H9 (cell line): Measurements from ENCODE around the gene PDYN. TPM values are rescaled to one million over a fixed set of nuclear protein-coding genes. Genes with fewer than 3 reads are reported as not detected.

Source experiments
- DNase-seq: peaks from one replicate; pipeline ENCODE4 v3.0.0-alpha.2; 2017
- H2AFZ ChIP-seq: one replicate; pipeline ENCODE4 v1.6.1; 2013; ENCODE audit warnings: mild to moderate bottlenecking, low read length, control low read depth, moderate library complexity
- H2AK5ac ChIP-seq: 2 replicates; pipeline ENCODE4 v1.6.1; 2013; ENCODE audit warnings: low read length, control low read depth, mixed read lengths; ENCODE audit not compliant: insufficient read length
- H2BK120ac ChIP-seq: one replicate; pipeline ENCODE4 v1.6.1; 2013; ENCODE audit warnings: low read depth, mild to moderate bottlenecking, low read length, control low read depth, inconsistent platforms; ENCODE audit not compliant: poor library complexity, severe bottlenecking
- H2BK12ac ChIP-seq: 2 replicates; pipeline ENCODE4 v1.6.1; 2013; ENCODE audit warnings: low read length, control low read depth, mixed read lengths, low read depth; ENCODE audit not compliant: insufficient read length
- H2BK15ac ChIP-seq: 2 replicates; pipeline ENCODE4 v1.6.1; 2013; ENCODE audit warnings: low read depth, low read length, control low read depth
- H2BK20ac ChIP-seq: one replicate; pipeline ENCODE4 v1.6.1; 2013; ENCODE audit warnings: low read depth, mild to moderate bottlenecking, low read length, control low read depth, inconsistent platforms; ENCODE audit not compliant: poor library complexity, severe bottlenecking
- H2BK5ac ChIP-seq: 2 replicates; pipeline ENCODE4 v1.6.1; 2013; ENCODE audit warnings: low read length, control low read depth, mixed read lengths; ENCODE audit not compliant: insufficient read length
- H3K14ac ChIP-seq: 2 replicates; pipeline ENCODE4 v1.6.1; 2013; ENCODE audit warnings: low read length, control low read depth; ENCODE audit not compliant: insufficient read depth
- H3K18ac ChIP-seq: 2 replicates; pipeline ENCODE4 v1.6.1; 2013; ENCODE audit warnings: low read depth, mild to moderate bottlenecking, mixed read lengths, low read length, control low read depth; ENCODE audit not compliant: insufficient read length
- H3K23ac ChIP-seq: 2 replicates; pipeline ENCODE4 v1.6.1; 2013; ENCODE audit warnings: low read length, control low read depth, mixed read lengths, low read depth; ENCODE audit not compliant: insufficient read length
- H3K23me2 ChIP-seq: 2 replicates; pipeline ENCODE4 v1.6.1; 2013; ENCODE audit warnings: low read depth, mild to moderate bottlenecking, mixed read lengths, low read length, control low read depth; ENCODE audit not compliant: insufficient read length, poor library complexity, severe bottlenecking
- H3K27ac ChIP-seq: 2 replicates; pipeline ENCODE4 v1.5.1; 2013; ENCODE audit warnings: low read length, control low read depth, mixed read lengths, low read depth; ENCODE audit not compliant: insufficient read length
- H3K27me3 ChIP-seq: 2 replicates; pipeline ENCODE4 v1.6.1; 2013; ENCODE audit warnings: low read length, control low read depth, inconsistent platforms; ENCODE audit not compliant: insufficient read depth
- H3K4ac ChIP-seq: 2 replicates; pipeline ENCODE4 v1.6.1; 2013; ENCODE audit warnings: low read depth, mild to moderate bottlenecking, control low read depth, inconsistent platforms, low read length, moderate library complexity
- H3K4me1 ChIP-seq: 2 replicates; pipeline ENCODE4 v1.6.1; 2013; ENCODE audit warnings: low read length, control low read depth, inconsistent platforms; ENCODE audit not compliant: insufficient read depth
- H3K4me2 ChIP-seq: 2 replicates; pipeline ENCODE4 v1.6.1; 2013; ENCODE audit warnings: low read length, control low read depth, mixed read lengths; ENCODE audit not compliant: insufficient read length, insufficient read depth
- H3K56ac ChIP-seq: 2 replicates; pipeline ENCODE4 v1.6.1; 2013; ENCODE audit warnings: low read depth, mild to moderate bottlenecking, mixed read lengths, low read length, control low read depth; ENCODE audit not compliant: insufficient read length
- H3K79me1 ChIP-seq: 2 replicates; pipeline ENCODE4 v1.6.1; 2013; ENCODE audit warnings: low read depth, mild to moderate bottlenecking, moderate library complexity, low read length, control low read depth, inconsistent platforms; ENCODE audit not compliant: insufficient read depth, poor library complexity, severe bottlenecking
- H3K79me2 ChIP-seq: 2 replicates; pipeline ENCODE4 v1.6.1; 2013; ENCODE audit warnings: low read length, control low read depth, inconsistent platforms; ENCODE audit not compliant: insufficient read depth
- H3K9ac ChIP-seq: 2 replicates; pipeline ENCODE4 v1.6.1; 2013; ENCODE audit warnings: low read length, control low read depth, mixed read lengths; ENCODE audit not compliant: insufficient read length; ENCODE audit errors: extremely low read depth
- H3K9me3 ChIP-seq: one replicate; pipeline ENCODE4 v1.6.1; 2013; ENCODE audit warnings: low read depth, low read length, inconsistent platforms; ENCODE audit not compliant: control insufficient read depth
- H3T11ph ChIP-seq: one replicate; pipeline ENCODE4 v1.6.1; 2013; ENCODE audit warnings: mild to moderate bottlenecking, low read length, control low read depth, inconsistent platforms
- H4K20me1 ChIP-seq: one replicate; pipeline ENCODE4 v1.6.1; 2013; ENCODE audit not compliant: control insufficient read depth, insufficient read length, insufficient read depth
- H4K5ac ChIP-seq: 2 replicates; pipeline ENCODE4 v1.6.1; 2013; ENCODE audit warnings: low read depth, mild to moderate bottlenecking, mixed read lengths, low read length, control low read depth; ENCODE audit not compliant: insufficient read length
- H4K8ac ChIP-seq: replicated peaks from 2 replicates; pipeline ENCODE4 v1.6.1; 2013; ENCODE audit warnings: low read length, control low read depth, mixed read lengths, low read depth; ENCODE audit not compliant: insufficient read length
- H4K91ac ChIP-seq: 2 replicates; pipeline ENCODE4 v1.6.1; 2013; ENCODE audit warnings: low read depth, mild to moderate bottlenecking, moderate library complexity, mixed read lengths, low read length, control low read depth; ENCODE audit not compliant: insufficient read length
- H3K27ac Mint-ChIP-seq, 3 experiments: 2 replicates in 2 of 3; 3 replicates in 1 of 3; pipeline ENCODE4 v1.8.0; 2020 to 2021; ENCODE audit warnings: mixed read lengths in 3 of 3, mild to moderate bottlenecking in 1 of 3, moderate library complexity in 1 of 3
- H3K27me3 Mint-ChIP-seq: 2 replicates; pipeline ENCODE4 v1.8.0; 2021; ENCODE audit warnings: low read depth, mild to moderate bottlenecking, moderate library complexity, mixed read lengths
- H3K36me3 Mint-ChIP-seq, 3 experiments: 2 replicates in 2 of 3; 3 replicates in 1 of 3; pipeline ENCODE4 v1.8.0; 2020 to 2021; ENCODE audit warnings: low read depth in 3 of 3, mixed read lengths in 3 of 3; ENCODE audit not compliant: insufficient read depth in 1 of 3
- H3K4me1 Mint-ChIP-seq, 2 experiments: 2 replicates each; pipeline ENCODE4 v1.8.0; 2020; ENCODE audit warnings: mixed read lengths in 2 of 2
- H3K4me3 Mint-ChIP-seq, 2 experiments: 2 replicates in 1 of 2; 3 replicates in 1 of 2; pipeline ENCODE4 v1.8.0; 2020 to 2021; ENCODE audit warnings: mild to moderate bottlenecking in 2 of 2, mixed read lengths in 2 of 2, moderate library complexity in 1 of 2
- H3K9me3 Mint-ChIP-seq, 2 experiments: 2 replicates in 1 of 2; 3 replicates in 1 of 2; pipeline ENCODE4 v1.8.0; 2020; ENCODE audit warnings: mild to moderate bottlenecking in 2 of 2, mixed read lengths in 2 of 2, moderate library complexity in 1 of 2
- CTCF ChIP-seq: fragments of 200-600 bp; sonication (generic); conservative IDR thresholded peaks from 3 replicates; pipeline ENCODE4 v1.8.0; 2021; ENCODE audit warnings: antibody characterized with exemption, mild to moderate bottlenecking
- WGBS: extraction: QIAGEN DNeasy Blood & Tissue Kit; methylation state at CpG from one replicate; pipeline ENCODE4 v1.1.7; 2013; ENCODE audit warnings: missing lambda C conversion rate, low lambda C conversion rate, mixed read lengths; ENCODE audit not compliant: insufficient read length; ENCODE audit errors: extremely low coverage; 5-methylcytosine and 5-hydroxymethylcytosine counted together
- total RNA-seq: library from RNA; stranded (reverse); gene quantifications from 2 replicates; pipeline ENCODE4 v1.2.1, GENCODE V29; 2021

The PDYN gene
- total RNA-seq, 1 experiment from 2014 or later = 0.63 TPM

- Histone ChIP-seq H3K4me2 (no peak overlapping the region), H4K5ac (no peak overlapping the region), H2AK5ac (no peak overlapping the region), H2BK12ac (no peak overlapping the region), H2BK5ac (no peak overlapping the region), H3K56ac (no peak overlapping the region), H3K27ac (no peak overlapping the region), H4K20me1 (no peaks in the 10 kb centered on the region), H3K14ac (no peak overlapping the region), H3T11ph (no peak overlapping the region), H2BK15ac (no peak overlapping the region), H4K8ac (no peak overlapping the region), H4K91ac (no peak overlapping the region), H3K9me3 (no peaks in the 10 kb centered on the region), H3K79me1 (no peaks in the 10 kb centered on the region), H3K4ac (no peak overlapping the region), H3K9ac (no peak overlapping the region), H3K23me2 (no peaks in the 10 kb centered on the region), H2BK20ac (no peak overlapping the region), H2BK120ac (no peak overlapping the region), H3K27me3 (no peaks in the 10 kb centered on the region), H3K23ac (no peak overlapping the region), H3K79me2 (no peaks in the 10 kb centered on the region), H3K18ac (no peak overlapping the region), H2AFZ (no peak overlapping the region), H3K4me1 (no peaks in the 10 kb centered on the region)
- Mint-ChIP-seq H3K36me3 (no peaks in the 10 kb centered on the region), H3K4me3 (no peak overlapping the region), H3K4me1 (peaks cover 0 to 5% of the 10 kb centered on the region in 2 experiments; a peak in 2 of 4 replicates), H3K27ac (no peak overlapping the region), H3K9me3 (no peaks in the 10 kb centered on the region), H3K27me3 (peaks cover 5% of the 10 kb centered on the region)
- WGBS = no CpG with 5 or more reads among the region's 6 CpGs
- no peak for TF ChIP-seq CTCF
- DNase-seq = no peak
These were observed 48.5 kb upstream of the PDYN start for GRCh38 chr20:2042400-2042799.
